Keratinocyte (primary cell): Measurements from ENCODE around the gene ZNF814. TPM values are rescaled to one million over a fixed set of nuclear protein-coding genes. Genes with fewer than 3 reads are reported as not detected.
"Not testable (repeated sequence)": the region's sequence is repeated elsewhere in the genome, so short reads cannot be mapped to it uniquely, and the experiment has no call there.

Source experiments
- DNase-seq: peaks from one replicate; pipeline ENCODE4 v3.0.0-alpha.2; 2011; ENCODE audit warnings: low read depth, missing footprints, low spot score
- FAIRE-seq: peaks from 2 replicates; lab custom pipeline; 2011; peaks lifted over from hg19 to GRCh38; lab: Jason Lieb, UNC
- H2AFZ ChIP-seq: 2 replicates; pipeline ENCODE4 v1.6.0; 2012; ENCODE audit warnings: low read length, control low read depth, inconsistent platforms; ENCODE audit not compliant: control insufficient read depth
- H3K27ac ChIP-seq: 2 replicates; pipeline ENCODE4 v1.5.1; 2011; ENCODE audit warnings: low read length; ENCODE audit not compliant: control insufficient read depth, insufficient read depth
- H3K27me3 ChIP-seq: 3 replicates; pipeline ENCODE4 v1.6.0; 2011; ENCODE audit warnings: low read length; ENCODE audit not compliant: control insufficient read depth, insufficient read depth; ENCODE audit errors: extremely low read depth
- H3K36me3 ChIP-seq, 2 experiments: 2 replicates in 1 of 2; 3 replicates in 1 of 2; pipeline ENCODE4 v1.5.1; 2011; ENCODE audit warnings: low read length in 2 of 2, mild to moderate bottlenecking in 1 of 2; ENCODE audit not compliant: control insufficient read depth in 2 of 2, insufficient read depth in 2 of 2; ENCODE audit errors: extremely low read depth in 1 of 2
- H3K4me1 ChIP-seq: 3 replicates; pipeline ENCODE4 v1.5.1; 2011; ENCODE audit warnings: low read length; ENCODE audit not compliant: control insufficient read depth, insufficient read depth; ENCODE audit errors: extremely low read depth
- H3K4me2 ChIP-seq: 3 replicates; pipeline ENCODE4 v1.6.0; 2011; ENCODE audit warnings: low read depth, low read length; ENCODE audit not compliant: control insufficient read depth, insufficient read depth; ENCODE audit errors: extremely low read depth
- H3K4me3 ChIP-seq, 3 experiments: fragments of 200-600 bp in 1 of 3; sonication (generic) in 1 of 3; 2 replicates in 2 of 3; 3 replicates in 1 of 3; pipeline ENCODE4 v1.5.1; 2011 to 2016; ENCODE audit warnings: low read length in 3 of 3, mild to moderate bottlenecking in 3 of 3, control low read depth in 2 of 3, inconsistent platforms in 1 of 3, low read depth in 1 of 3, mixed read lengths in 1 of 3, mixed run types in 1 of 3, moderate library complexity in 1 of 3; ENCODE audit not compliant: control insufficient read depth in 2 of 3, insufficient read depth in 2 of 3; ENCODE audit errors: extremely low read depth in 1 of 3
- H3K79me2 ChIP-seq: 2 replicates; pipeline ENCODE4 v1.6.0; 2012; ENCODE audit warnings: low read length; ENCODE audit not compliant: control insufficient read depth, insufficient read depth
- H3K9ac ChIP-seq: 3 replicates; pipeline ENCODE4 v1.6.0; 2011; ENCODE audit warnings: low read length; ENCODE audit not compliant: control insufficient read depth, insufficient read depth; ENCODE audit errors: extremely low read depth
- H3K9me1 ChIP-seq: 3 replicates; pipeline ENCODE4 v1.6.0; 2011; ENCODE audit warnings: low read length; ENCODE audit not compliant: control insufficient read depth, insufficient read depth; ENCODE audit errors: extremely low read depth
- H3K9me3 ChIP-seq: 2 replicates; pipeline ENCODE4 v1.5.1; 2012; ENCODE audit warnings: low read depth, low read length; ENCODE audit not compliant: control insufficient read depth
- H4K20me1 ChIP-seq: 3 replicates; pipeline ENCODE4 v1.6.0; 2011; ENCODE audit warnings: low read length; ENCODE audit not compliant: control insufficient read depth, insufficient read depth; ENCODE audit errors: extremely low read depth
- EZH2 ChIP-seq: IDR thresholded peaks from one replicate; pipeline ENCODE4 v1.6.1; 2012; ENCODE audit warnings: inconsistent platforms, mild to moderate bottlenecking, low read length, moderate library complexity
- dilution Hi-C: fragments of 300-500 bp; cut with MboI; formaldehyde crosslinking; loops from one replicate; pipeline ENCODE4 v1.7.0; 2020; ENCODE audit warnings: low sequenced_read_pairs; ENCODE audit not compliant: extremely low pct_ligation_motif_present
- polyA plus RNA-seq, 5 experiments: library from polyadenylated mRNA; depleted of rRNA in 3 of 5; stranded (reverse) in 3 of 5; stranded (forward) in 1 of 5; unstranded in 1 of 5; fragments of >200 nt; gene quantifications; 1 replicate in 1 of 5; 2 replicates in 3 of 5; 3 replicates in 1 of 5; pipeline versions ENCODE4 v1.2.1 to v1.2.3, GENCODE V29; 2011 to 2012; ENCODE audit warnings: missing spikeins in 2 of 5, low read depth in 1 of 5, low replicate concordance in 1 of 5
- TF ChIP-seq, protein P1 (sequence below), 3 experiments: IDR thresholded peaks in 1 of 3; conservative IDR thresholded peaks in 1 of 3; optimal IDR thresholded peaks in 1 of 3; 2 replicates in 2 of 3; 3 replicates in 1 of 3; pipeline versions ENCODE3 to v1.5.1; 2011; ENCODE audit warnings: low read length in 3 of 3, mild to moderate bottlenecking in 3 of 3, moderate library complexity in 2 of 3, control low read depth in 1 of 3, inconsistent platforms in 1 of 3; ENCODE audit not compliant: insufficient read depth in 2 of 3; ENCODE audit errors: extremely low read depth in 1 of 3

ZNF814 gene
- polyA plus RNA-seq, 1 donor (not counting 4 experiments of a cell fraction or from before 2014, with no cell fraction given) = 13.8 TPM

DNA sequence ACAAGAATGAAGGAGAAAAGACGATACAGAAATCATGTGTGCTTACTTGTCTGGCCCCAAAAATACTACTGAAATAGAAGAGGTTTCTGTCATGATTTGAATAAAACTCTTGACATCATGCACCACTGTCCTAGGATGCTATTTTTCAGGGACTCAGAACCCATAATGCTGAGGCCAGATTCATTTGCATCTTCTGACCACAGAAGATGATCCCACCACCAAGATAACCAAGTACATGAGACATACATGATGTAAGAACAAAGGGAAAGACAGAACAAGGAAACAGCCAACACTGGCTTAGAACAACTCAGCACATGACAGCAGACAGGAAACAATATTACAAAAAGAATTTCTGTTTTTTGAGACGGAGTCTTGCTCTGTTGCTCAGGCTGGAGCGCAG, 76.6 kb downstream of the ZNF814 start:
- dilution Hi-C loops = no loop called here
- H3K27me3 ChIP-seq = no peaks in the 10 kb centered on the region
- H3K9me1 ChIP-seq = no peaks in the 10 kb centered on the region
- no peak overlapping the region for H2AFZ ChIP-seq
- peaks cover 5% of the 10 kb centered on the region for H3K4me1 ChIP-seq
- FAIRE-seq = no peak
- H3K27ac ChIP-seq = no peak overlapping the region
- peaks cover 13 to 14% of the 10 kb centered on the region in 2 experiments for H3K36me3 ChIP-seq
- H3K9ac ChIP-seq = no peak overlapping the region
- no peak overlapping the region for H3K4me3 ChIP-seq
- H3K79me2 ChIP-seq = peaks cover 36% of the 10 kb centered on the region
- DNase-seq = no peak
- no peaks in the 10 kb centered on the region for H3K9me3 ChIP-seq
- H4K20me1 ChIP-seq = no peaks in the 10 kb centered on the region
- no peak for TF ChIP-seq EZH2
- TF ChIP-seq, protein P1, sequence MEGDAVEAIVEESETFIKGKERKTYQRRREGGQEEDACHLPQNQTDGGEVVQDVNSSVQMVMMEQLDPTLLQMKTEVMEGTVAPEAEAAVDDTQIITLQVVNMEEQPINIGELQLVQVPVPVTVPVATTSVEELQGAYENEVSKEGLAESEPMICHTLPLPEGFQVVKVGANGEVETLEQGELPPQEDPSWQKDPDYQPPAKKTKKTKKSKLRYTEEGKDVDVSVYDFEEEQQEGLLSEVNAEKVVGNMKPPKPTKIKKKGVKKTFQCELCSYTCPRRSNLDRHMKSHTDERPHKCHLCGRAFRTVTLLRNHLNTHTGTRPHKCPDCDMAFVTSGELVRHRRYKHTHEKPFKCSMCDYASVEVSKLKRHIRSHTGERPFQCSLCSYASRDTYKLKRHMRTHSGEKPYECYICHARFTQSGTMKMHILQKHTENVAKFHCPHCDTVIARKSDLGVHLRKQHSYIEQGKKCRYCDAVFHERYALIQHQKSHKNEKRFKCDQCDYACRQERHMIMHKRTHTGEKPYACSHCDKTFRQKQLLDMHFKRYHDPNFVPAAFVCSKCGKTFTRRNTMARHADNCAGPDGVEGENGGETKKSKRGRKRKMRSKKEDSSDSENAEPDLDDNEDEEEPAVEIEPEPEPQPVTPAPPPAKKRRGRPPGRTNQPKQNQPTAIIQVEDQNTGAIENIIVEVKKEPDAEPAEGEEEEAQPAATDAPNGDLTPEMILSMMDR (optimal IDR thresholded peaks at IDR 0.05 in 1 of 3, IDR thresholded peaks at IDR 0.05 in 1 of 3, conservative IDR thresholded peaks at IDR 0.05 in 1 of 3; ENCODE audit: extremely low read depth in 1 of 3, insufficient read depth in 2 of 3, low read length in 3 of 3) = no peak
- H3K4me2 ChIP-seq = no peak overlapping the region

GRCh38 chr19:57810410-57811295, 78.2 kb downstream of the ZNF814 start:
- FAIRE-seq, H3K4me3 ChIP-seq, H3K27ac ChIP-seq: not testable (repeated sequence)

More at GRCh38 chr19:57810410-57811295, 78.2 kb downstream of the ZNF814 start:
- H3K27me3 ChIP-seq, H3K9ac ChIP-seq, H3K4me1 ChIP-seq, H2AFZ ChIP-seq, H4K20me1 ChIP-seq, H3K9me1 ChIP-seq, H3K9me3 ChIP-seq, DNase-seq, H3K4me2 ChIP-seq, dilution Hi-C loops: not testable (repeated sequence)
- Histone ChIP-seq H3K36me3 (peaks cover 13 to 14% of the 10 kb centered on the region in 2 experiments), H3K79me2 (peaks cover 41% of the 10 kb centered on the region)
